Mesenchymal stem cell (in vitro differentiated cells and primary cell): Measurements from ENCODE around the gene EGLN2.
"Not testable (repeated sequence)": the region's sequence is repeated elsewhere in the genome, so short reads cannot be mapped to it uniquely, and the experiment has no call there.

Source experiments
- DNase-seq: peaks from one replicate; pipeline ENCODE4 v3.0.0-alpha.2; 2013
- H2AFZ ChIP-seq: one replicate; pipeline ENCODE4 v1.6.1; 2013; ENCODE audit warnings: low read depth, mild to moderate bottlenecking, control low read depth, inconsistent platforms, low read length, moderate library complexity
- H2AK5ac ChIP-seq: 2 replicates; pipeline ENCODE4 v1.6.1; 2013; ENCODE audit warnings: low read length, moderate library complexity, mild to moderate bottlenecking, inconsistent platforms; ENCODE audit not compliant: severe bottlenecking
- H2BK120ac ChIP-seq: one replicate; pipeline ENCODE4 v1.6.1; 2013; ENCODE audit warnings: low read depth, mild to moderate bottlenecking, inconsistent platforms, low read length, moderate library complexity
- H2BK12ac ChIP-seq, 2 experiments: one replicate each; pipeline ENCODE4 v1.6.1; 2013; ENCODE audit warnings: inconsistent platforms in 2 of 2, low read length in 2 of 2, mild to moderate bottlenecking in 2 of 2, moderate library complexity in 2 of 2, control low read depth in 1 of 2
- H2BK15ac ChIP-seq: one replicate; pipeline ENCODE4 v1.6.1; 2013; ENCODE audit warnings: mild to moderate bottlenecking, low read depth, inconsistent platforms; ENCODE audit not compliant: poor library complexity, severe bottlenecking
- H2BK5ac ChIP-seq: 2 replicates; pipeline ENCODE4 v1.6.1; 2013; ENCODE audit warnings: low read depth, mild to moderate bottlenecking, low read length, control low read depth, inconsistent platforms; ENCODE audit not compliant: poor library complexity, severe bottlenecking
- H3K14ac ChIP-seq, 2 experiments: one replicate each; pipeline ENCODE4 v1.6.1; 2013; ENCODE audit warnings: inconsistent platforms in 2 of 2, low read length in 2 of 2, control low read depth in 1 of 2, mild to moderate bottlenecking in 1 of 2, moderate library complexity in 1 of 2
- H3K18ac ChIP-seq, 2 experiments: one replicate each; pipeline ENCODE4 v1.6.1; 2013; ENCODE audit warnings: inconsistent platforms in 2 of 2, low read length in 2 of 2, control low read depth in 1 of 2, low read depth in 1 of 2, mild to moderate bottlenecking in 1 of 2
- H3K23ac ChIP-seq, 2 experiments: one replicate each; pipeline ENCODE4 v1.6.1; 2013; ENCODE audit warnings: inconsistent platforms in 2 of 2, low read length in 2 of 2, mild to moderate bottlenecking in 2 of 2, moderate library complexity in 2 of 2, control low read depth in 1 of 2
- H3K27ac ChIP-seq: 2 replicates; pipeline ENCODE4 v1.5.1; 2013; ENCODE audit warnings: mild to moderate bottlenecking, moderate library complexity, low read length, control low read depth, inconsistent platforms; ENCODE audit not compliant: poor library complexity, severe bottlenecking
- H3K27me3 ChIP-seq, 2 experiments: 2 replicates each; pipeline versions ENCODE4 v1.6.1 to v1.7.0; 2013; ENCODE audit warnings: low read length in 2 of 2, mild to moderate bottlenecking in 2 of 2, moderate library complexity in 2 of 2, control low read depth in 1 of 2, inconsistent platforms in 1 of 2; ENCODE audit not compliant: control insufficient read depth in 1 of 2, insufficient read depth in 1 of 2
- H3K36me3 ChIP-seq, 2 experiments: 2 replicates each; pipeline versions ENCODE4 v1.6.1 to v1.7.0; 2013; ENCODE audit warnings: low read length in 2 of 2, control low read depth in 1 of 2, inconsistent platforms in 1 of 2, low read depth in 1 of 2, mild to moderate bottlenecking in 1 of 2; ENCODE audit not compliant: insufficient read depth in 2 of 2, control insufficient read depth in 1 of 2
- H3K4ac ChIP-seq, 2 experiments: one replicate each; pipeline ENCODE4 v1.6.1; 2013; ENCODE audit warnings: inconsistent platforms in 2 of 2, low read length in 2 of 2, mild to moderate bottlenecking in 2 of 2, moderate library complexity in 2 of 2, control low read depth in 1 of 2, low read depth in 1 of 2
- H3K4me1 ChIP-seq: 2 replicates; pipeline ENCODE4 v1.6.1; 2013; ENCODE audit warnings: low read depth, low read length, control low read depth; ENCODE audit not compliant: control insufficient read depth, insufficient read depth
- H3K4me2 ChIP-seq: 2 replicates; pipeline ENCODE4 v1.6.1; 2013; ENCODE audit warnings: low read length, mild to moderate bottlenecking, inconsistent platforms; ENCODE audit not compliant: poor library complexity, severe bottlenecking
- H3K4me3 ChIP-seq, 2 experiments: 2 replicates each; pipeline versions ENCODE4 v1.5.1 to v1.7.0; 2013; ENCODE audit warnings: low read length in 2 of 2, mild to moderate bottlenecking in 2 of 2, control low read depth in 1 of 2, low read depth in 1 of 2; ENCODE audit not compliant: insufficient read depth in 1 of 2
- H3K79me1 ChIP-seq: replicated peaks from 2 replicates; pipeline ENCODE4 v1.6.1; 2013; ENCODE audit warnings: mild to moderate bottlenecking, control low read depth, low read length, inconsistent platforms; ENCODE audit not compliant: poor library complexity, severe bottlenecking
- H3K9ac ChIP-seq: 2 replicates; pipeline ENCODE4 v1.7.0; 2013; ENCODE audit warnings: mild to moderate bottlenecking, low read length, moderate library complexity
- H3K9me3 ChIP-seq: 2 replicates; pipeline ENCODE4 v1.7.0; 2013; ENCODE audit warnings: mild to moderate bottlenecking, low read length; ENCODE audit not compliant: control insufficient read depth
- H4K8ac ChIP-seq: one replicate; pipeline ENCODE4 v1.6.1; 2013; ENCODE audit warnings: inconsistent platforms, mild to moderate bottlenecking, low read length, moderate library complexity
- H4K91ac ChIP-seq: one replicate; pipeline ENCODE4 v1.6.1; 2013; ENCODE audit warnings: mild to moderate bottlenecking, low read length, inconsistent platforms
- WGBS: methylation state at CpG from one replicate; pipeline ENCODE4 v1.1.7; 2013; ENCODE audit warnings: mixed read lengths; 5-methylcytosine and 5-hydroxymethylcytosine counted together

EGLN2 gene

DNA sequence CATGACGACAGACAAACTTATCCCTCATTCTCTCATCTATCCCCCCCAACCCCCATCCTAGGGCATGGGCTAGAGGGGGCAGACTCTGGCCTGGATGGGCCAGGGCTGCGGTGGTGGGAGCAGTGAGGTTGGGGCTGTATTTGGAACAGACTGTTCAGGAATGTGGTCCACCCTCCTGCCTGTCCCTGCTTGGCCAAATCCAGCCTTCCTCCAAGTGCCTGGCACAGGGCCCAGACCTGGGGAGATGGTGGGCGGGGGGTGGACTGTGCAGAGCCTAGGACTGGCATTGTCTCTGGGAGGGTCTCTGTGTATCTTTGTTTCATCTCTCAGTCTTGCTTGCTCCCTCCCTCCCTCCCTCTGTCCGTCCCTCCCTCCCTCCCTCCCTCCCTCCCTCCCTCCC, 14.2 kb downstream of the EGLN2 start:
- no peak for DNase-seq
- H3K4me2 ChIP-seq = no peak overlapping the region
- peaks cover 19 to 20% of the 10 kb centered on the region in 2 experiments for H3K36me3 ChIP-seq
- peaks cover 19% of the 10 kb centered on the region for H3K4me1 ChIP-seq
- peak overlapping the region in 1 of 2 experiments; percentile 94 for H3K14ac ChIP-seq
- peaks cover 0 to 27% of the 10 kb centered on the region in 2 experiments for H3K27me3 ChIP-seq
- H3K9ac ChIP-seq = no peak overlapping the region
- peak overlapping the region; percentile 34 to 86 for H3K18ac ChIP-seq
- H4K91ac ChIP-seq = peak overlapping the region; percentile 64
- H3K4me3 ChIP-seq = no peak overlapping the region
- peak overlapping the region in 1 of 2 experiments; percentile 55 for H2BK12ac ChIP-seq
- H3K9me3 ChIP-seq = no peaks in the 10 kb centered on the region
- WGBS = 69% methylated on average over 2 of the region's 4 CpGs
- peak overlapping the region; percentile 1 to 53 for H3K4ac ChIP-seq
- H3K27ac ChIP-seq = no peak overlapping the region
- peak overlapping the region; percentile 53 for H4K8ac ChIP-seq
- H3K79me1 ChIP-seq = peaks cover 15% of the 10 kb centered on the region
- H2BK120ac ChIP-seq = no peak overlapping the region
- H3K23ac ChIP-seq = peak overlapping the region in 1 of 2 experiments; percentile 70
- H2BK5ac ChIP-seq = no peak overlapping the region
- H2AFZ ChIP-seq = no peak overlapping the region
- no peak overlapping the region for H2AK5ac ChIP-seq
- H2BK15ac ChIP-seq = peak overlapping the region; percentile 33

GRCh38 chr19:40815223-40815622, 16.2 kb downstream of the EGLN2 start:
- no peak for DNase-seq
- Histone ChIP-seq H3K79me1 (peaks cover under 1% of the 10 kb centered on the region), H2BK12ac (no peak overlapping the region), H2BK15ac (no peak overlapping the region), H3K9ac (no peak overlapping the region), H3K14ac (no peak overlapping the region), H2BK5ac (no peak overlapping the region), H3K4me1 (peaks cover 19% of the 10 kb centered on the region), H2AK5ac (no peak overlapping the region), H4K8ac (no peak overlapping the region), H3K27ac (no peak overlapping the region), H3K18ac (no peak overlapping the region), H2AFZ (no peak overlapping the region), H4K91ac (no peak overlapping the region), H2BK120ac (no peak overlapping the region), H3K4ac (no peak overlapping the region), H3K4me3 (no peak overlapping the region), H3K36me3 (no peaks in the 10 kb centered on the region), H3K27me3 (peaks cover 0 to 27% of the 10 kb centered on the region in 2 experiments), H3K4me2 (no peak overlapping the region), H3K23ac (no peak overlapping the region), H3K9me3 (no peaks in the 10 kb centered on the region)
- WGBS = 65% methylated on average over 3 of the region's 4 CpGs

GRCh38 chr19:40818480-40819399, 19.7 kb downstream of the EGLN2 start:
- Histone ChIP-seq H3K27me3 (peaks cover 0 to 12% of the 10 kb centered on the region in 2 experiments), H3K4me2 (peak overlapping the region; percentile 74), H3K14ac (peak overlapping the region in 1 of 2 experiments; percentile 36), H3K4me3 (peak overlapping the region; percentile 44 to 71), H3K23ac (peak overlapping the region in 1 of 2 experiments; percentile 60), H3K4me1 (peaks cover 14% of the 10 kb centered on the region), H3K9ac (peak overlapping the region; percentile 54), H3K18ac (peak overlapping the region; percentile 67 to 92), H4K8ac (peak overlapping the region; percentile 60), H4K91ac (peak overlapping the region; percentile 83), H2BK12ac (peak overlapping the region in 1 of 2 experiments; percentile 71)
- H3K27ac ChIP-seq, H3K36me3 ChIP-seq, H3K79me1 ChIP-seq, H2BK5ac ChIP-seq, H3K9me3 ChIP-seq, H2BK15ac ChIP-seq, H2BK120ac ChIP-seq, H2AK5ac ChIP-seq, H2AFZ ChIP-seq, H3K4ac ChIP-seq: not testable (repeated sequence)
- peak; percentile 82 for DNase-seq
- 73% methylated on average over 12 of the region's 36 CpGs for WGBS

DNA sequence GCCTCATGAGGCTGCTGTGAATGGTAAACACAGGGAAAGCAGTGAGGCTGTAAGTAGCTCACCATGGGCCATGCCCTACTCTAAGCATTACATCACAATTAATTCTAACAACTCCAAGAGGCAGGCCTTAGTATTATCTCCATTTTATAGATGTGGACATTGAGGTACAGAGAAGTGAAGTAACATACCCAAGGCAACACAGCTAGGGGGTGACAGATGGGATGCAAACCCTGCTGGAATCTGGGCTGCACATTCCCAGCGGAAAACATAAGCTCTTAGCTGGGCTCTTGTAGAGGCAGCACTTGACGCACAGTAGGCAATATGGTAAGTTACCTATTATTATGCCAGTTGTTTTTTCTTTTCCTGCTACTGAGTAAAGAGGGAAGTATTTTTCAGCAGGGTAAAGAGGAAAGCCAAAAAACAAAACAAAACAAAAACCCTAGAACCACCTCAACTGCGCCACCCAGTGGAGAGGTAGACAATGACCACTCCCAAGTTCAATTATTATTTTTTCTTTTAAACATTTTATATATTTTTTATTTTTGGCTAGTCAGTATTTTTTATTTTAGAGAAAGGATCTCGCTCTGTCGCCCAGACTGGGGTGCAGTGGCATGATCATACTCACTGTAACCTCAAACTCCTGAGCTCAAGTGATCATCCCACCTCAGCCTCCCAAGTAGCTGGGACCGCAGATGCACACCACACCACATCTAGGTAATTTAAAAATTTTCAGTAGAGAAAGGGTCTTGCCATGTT, 20.7 kb downstream of the EGLN2 start:
- H3K14ac ChIP-seq, H2AFZ ChIP-seq, H2BK120ac ChIP-seq, H3K9ac ChIP-seq, H4K91ac ChIP-seq, H4K8ac ChIP-seq, H2BK12ac ChIP-seq, H3K23ac ChIP-seq, H2AK5ac ChIP-seq, H3K27me3 ChIP-seq, H3K4me2 ChIP-seq, H3K9me3 ChIP-seq, H2BK5ac ChIP-seq, H3K4ac ChIP-seq, H3K79me1 ChIP-seq, H3K27ac ChIP-seq, H3K18ac ChIP-seq, H3K4me3 ChIP-seq, H3K36me3 ChIP-seq, H2BK15ac ChIP-seq: not testable (repeated sequence)
- 100% methylated on average over 2 of the region's 6 CpGs for WGBS
- peak; percentile 47 for DNase-seq
- H3K4me1 ChIP-seq = peaks cover 14% of the 10 kb centered on the region
